Liver (tissue), 9 donors: ENCODE results near the gene TRABD. TPM values are rescaled to one million over a fixed set of nuclear protein-coding genes. Genes with fewer than 3 reads are reported as not detected.

Source experiments
- DNase-seq: peaks from one replicate; pipeline ENCODE4 v3.0.0-alpha.2; 2017; ENCODE audit warnings: low spot score
- H3K27ac ChIP-seq, 2 donors: one replicate each; pipeline ENCODE4 v1.7.0; 2013; ENCODE audit warnings: inconsistent platforms in 2 of 2, low read length in 2 of 2, control low read depth in 1 of 2, low read depth in 1 of 2, mild to moderate bottlenecking in 1 of 2
- H3K27me3 ChIP-seq, 4 donors: one replicate each; pipeline versions ENCODE4 v1.6.1 to v1.7.0; 2013; ENCODE audit warnings: low read length in 3 of 4, inconsistent platforms in 1 of 4, mild to moderate bottlenecking in 1 of 4, moderate library complexity in 1 of 4; ENCODE audit not compliant: control insufficient read depth in 4 of 4, insufficient read depth in 4 of 4
- H3K36me3 ChIP-seq, 4 donors: one replicate each; pipeline versions ENCODE4 v1.6.1 to v1.7.0; 2013; ENCODE audit warnings: low read length in 3 of 4, mild to moderate bottlenecking in 3 of 4, low read depth in 1 of 4, moderate library complexity in 1 of 4; ENCODE audit not compliant: control insufficient read depth in 4 of 4, insufficient read depth in 3 of 4
- H3K4me1 ChIP-seq, 4 donors: one replicate each; pipeline versions ENCODE4 v1.6.1 to v1.7.0; 2013; ENCODE audit warnings: low read length in 3 of 4, mild to moderate bottlenecking in 3 of 4, moderate library complexity in 1 of 4; ENCODE audit not compliant: control insufficient read depth in 4 of 4, insufficient read depth in 4 of 4
- H3K4me3 ChIP-seq, 3 donors: one replicate each; pipeline versions ENCODE4 v1.6.1 to v1.7.0; 2013; ENCODE audit warnings: low read length in 3 of 3, control low read depth in 1 of 3, low read depth in 1 of 3, mild to moderate bottlenecking in 1 of 3
- H3K9ac ChIP-seq, 2 donors: one replicate each; pipeline ENCODE4 v1.7.0; 2013; ENCODE audit warnings: low read length in 2 of 2, mild to moderate bottlenecking in 2 of 2, moderate library complexity in 2 of 2, control low read depth in 1 of 2, low read depth in 1 of 2
- H3K9me3 ChIP-seq, 4 donors: one replicate each; pipeline versions ENCODE4 v1.6.1 to v1.7.0; 2013; ENCODE audit warnings: low read length in 3 of 4; ENCODE audit not compliant: control insufficient read depth in 4 of 4
- CTCF ChIP-seq: fragments of 150-350 bp; IDR thresholded peaks from 2 replicates; pipeline ENCODE4 v1.5.1; 2017; ENCODE audit warnings: improper control_type of control experiment, low read depth, low read length; ENCODE audit not compliant: missing input control
- EGR1 ChIP-seq, 2 donors: IDR thresholded peaks; 2 replicates each; pipeline ENCODE4 v1.6.1; 2016 to 2018; ENCODE audit warnings: antibody characterized with exemption in 2 of 2, low read depth in 2 of 2
- FOXA2 ChIP-seq: IDR thresholded peaks from 2 replicates; pipeline ENCODE4 v1.6.1; 2016; ENCODE audit warnings: antibody characterized with exemption
- GABPA ChIP-seq, 2 donors: IDR thresholded peaks in 1 of 2; conservative IDR thresholded peaks in 1 of 2; 2 replicates each; pipeline ENCODE4 v1.6.1; 2016; ENCODE audit warnings: antibody characterized with exemption in 2 of 2, mild to moderate bottlenecking in 1 of 2, moderate library complexity in 1 of 2
- HNF4A ChIP-seq, 2 donors: conservative IDR thresholded peaks; 2 replicates each; pipeline ENCODE4 v1.6.1; 2016; ENCODE audit warnings: antibody characterized with exemption in 2 of 2, mild to moderate bottlenecking in 2 of 2
- HNF4G ChIP-seq: IDR thresholded peaks from 2 replicates; pipeline ENCODE4 v1.6.1; 2016; ENCODE audit warnings: antibody characterized with exemption
- NR2F2 ChIP-seq: IDR thresholded peaks from 2 replicates; pipeline ENCODE4 v1.6.1; 2016; ENCODE audit warnings: antibody characterized with exemption
- RAD21 ChIP-seq, 2 donors: IDR thresholded peaks; 2 replicates each; pipeline ENCODE4 v1.6.1; 2016; ENCODE audit warnings: antibody characterized with exemption in 2 of 2, mild to moderate bottlenecking in 2 of 2
- REST ChIP-seq: IDR thresholded peaks from 2 replicates; pipeline ENCODE4 v1.6.1; 2016; ENCODE audit warnings: antibody characterized with exemption, mild to moderate bottlenecking
- TAF1 ChIP-seq: conservative IDR thresholded peaks from 2 replicates; pipeline ENCODE4 v1.6.1; 2016; ENCODE audit warnings: antibody characterized with exemption, mild to moderate bottlenecking
- YY1 ChIP-seq: IDR thresholded peaks from 2 replicates; pipeline ENCODE4 v1.6.1; 2016; ENCODE audit warnings: antibody characterized with exemption, mild to moderate bottlenecking
- ZBTB33 ChIP-seq: IDR thresholded peaks from 2 replicates; pipeline ENCODE4 v1.6.1; 2016; ENCODE audit warnings: antibody characterized with exemption
- WGBS: extraction: QIAGEN DNeasy Blood & Tissue Kit; methylation state at CpG from one replicate; pipeline ENCODE4 v1.1.7; 2013; 5-methylcytosine and 5-hydroxymethylcytosine counted together
- polyA plus RNA-seq, 2 donors: library from polyadenylated mRNA; stranded (reverse) in 1 of 2; unstranded in 1 of 2; fragments of 200-250 nt in 1 of 2; fragments of >200 nt in 1 of 2; fragmentation: Nextera tagmentation in 1 of 2; extraction: Ambion mirVana in 1 of 2; gene quantifications; one replicate each; pipeline versions ENCODE4 v1.2.1 to v1.2.3, GENCODE V29; 2013 to 2015
- total RNA-seq, 2 donors: library from RNA; depleted of rRNA; stranded (reverse); fragments of >200 nt; gene quantifications; one replicate each; pipeline ENCODE4 v1.2.3, GENCODE V29; 2014
- TF ChIP-seq, protein P1 (sequence below): IDR thresholded peaks from 2 replicates; pipeline ENCODE4 v1.6.1; 2016; ENCODE audit warnings: antibody characterized with exemption
- TF ChIP-seq, protein P2 (sequence below): IDR thresholded peaks from 2 replicates; pipeline ENCODE4 v1.6.1; 2016; ENCODE audit warnings: antibody characterized with exemption
- donor health status: healthy.
- donor health status: healthy.
- donor health status: healthy.
- donor health status: healthy.
- donor health status: healthy.

TRABD gene
- total and polyA plus RNA-seq, 4 donors: 10.5 to 29.7 (median 16.4) TPM

DNA sequence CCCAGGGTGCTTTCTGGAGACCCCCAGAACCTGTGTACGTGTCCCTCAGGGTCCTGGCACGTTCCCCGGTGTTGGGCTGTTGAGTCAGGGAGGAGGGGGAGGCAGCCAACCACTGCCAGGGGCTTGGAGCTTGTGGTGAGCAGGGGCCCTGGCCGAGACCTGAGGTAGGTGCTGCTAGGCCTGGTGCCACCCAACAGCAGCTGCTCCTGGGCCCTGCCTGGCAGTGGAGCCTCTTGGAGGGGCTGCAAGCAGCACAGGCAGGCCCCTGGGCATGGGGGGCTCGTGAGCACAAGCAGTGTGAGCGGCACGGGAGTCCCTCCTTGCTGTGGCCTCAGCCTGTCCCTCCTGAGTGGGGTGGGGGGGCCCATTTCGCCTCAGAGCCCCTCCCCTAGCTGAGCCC is 7.9 kb downstream of the TRABD start:
- Histone ChIP-seq H3K27me3 (no peaks in the 10 kb centered on the region), H3K4me3 (no peak overlapping the region), H3K27ac (peak overlapping the region in 1 of 2 donors; percentile 26), H3K4me1 (peaks cover 21 to 87% (median 61%) of the 10 kb centered on the region in 4 donors), H3K9me3 (no peaks in the 10 kb centered on the region), H3K9ac (no peak overlapping the region), H3K36me3 (peaks cover 0 to 32% (median 1%) of the 10 kb centered on the region in 4 donors)
- DNase-seq: no peak
- WGBS: 92% methylated on average over 8 of the region's 8 CpGs
- no peak for TF ChIP-seq EGR1 (IDR thresholded peaks at IDR 0.05; ENCODE audit: low read depth in 2 of 2)
- no peak for TF ChIP-seq YY1
- no peak for TF ChIP-seq GABPA (IDR thresholded peaks at IDR 0.05 in 1 of 2, conservative IDR thresholded peaks at IDR 0.05 in 1 of 2)
- TF ChIP-seq HNF4G: no peak
- no peak for TF ChIP-seq ZBTB33
- TF ChIP-seq, protein P1, sequence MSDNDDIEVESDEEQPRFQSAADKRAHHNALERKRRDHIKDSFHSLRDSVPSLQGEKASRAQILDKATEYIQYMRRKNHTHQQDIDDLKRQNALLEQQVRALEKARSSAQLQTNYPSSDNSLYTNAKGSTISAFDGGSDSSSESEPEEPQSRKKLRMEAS: no peak
- no peak for TF ChIP-seq HNF4A (conservative IDR thresholded peaks at IDR 0.05)
- TF ChIP-seq, protein P2, sequence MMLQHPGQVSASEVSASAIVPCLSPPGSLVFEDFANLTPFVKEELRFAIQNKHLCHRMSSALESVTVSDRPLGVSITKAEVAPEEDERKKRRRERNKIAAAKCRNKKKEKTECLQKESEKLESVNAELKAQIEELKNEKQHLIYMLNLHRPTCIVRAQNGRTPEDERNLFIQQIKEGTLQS: no peak
- TF ChIP-seq TAF1: no peak
- no peak for TF ChIP-seq REST
- no peak for TF ChIP-seq RAD21 (IDR thresholded peaks at IDR 0.05)
- no peak for TF ChIP-seq NR2F2
- no peak for TF ChIP-seq FOXA2

- Histone ChIP-seq H3K36me3 (peaks cover 0 to 33% (median 1%) of the 10 kb centered on the region in 4 donors), H3K4me1 (peaks cover 20 to 83% (median 56%) of the 10 kb centered on the region in 4 donors), H3K9me3 (no peaks in the 10 kb centered on the region), H3K27me3 (no peaks in the 10 kb centered on the region), H3K4me3 (no peak overlapping the region), H3K9ac (no peak overlapping the region), H3K27ac (peak overlapping the region; percentile 55 to 73)
- 90% methylated on average over 44 of the region's 44 CpGs for WGBS
- DNase-seq: no peak
- TF ChIP-seq FOXA2 (no peak), HNF4G (no peak), YY1 (no peak), TAF1 (no peak), RAD21 (IDR thresholded peaks at IDR 0.05) (no peak), GABPA (IDR thresholded peaks at IDR 0.05 in 1 of 2, conservative IDR thresholded peaks at IDR 0.05 in 1 of 2) (no peak), EGR1 (IDR thresholded peaks at IDR 0.05; ENCODE audit: low read depth in 2 of 2) (no peak), ZBTB33 (no peak), REST (no peak), NR2F2 (no peak), CTCF (no peak)
- TF ChIP-seq, protein P1: no peak
Measured at GRCh38 chr22:50194037-50194805, 8.5 kb downstream of the TRABD start.
